H9 (cell line): Measurements from ENCODE around the gene MAP3K20. TPM values are rescaled to one million over a fixed set of nuclear protein-coding genes. Genes with fewer than 3 reads are reported as not detected.

Experiments used
- DNase-seq: peaks from one replicate; pipeline ENCODE4 v3.0.0-alpha.2; 2017
- H2AFZ ChIP-seq: one replicate; pipeline ENCODE4 v1.6.1; 2013; ENCODE audit warnings: mild to moderate bottlenecking, low read length, control low read depth, moderate library complexity
- H2AK5ac ChIP-seq: 2 replicates; pipeline ENCODE4 v1.6.1; 2013; ENCODE audit warnings: low read length, control low read depth, mixed read lengths; ENCODE audit not compliant: insufficient read length
- H2BK120ac ChIP-seq: one replicate; pipeline ENCODE4 v1.6.1; 2013; ENCODE audit warnings: low read depth, mild to moderate bottlenecking, low read length, control low read depth, inconsistent platforms; ENCODE audit not compliant: poor library complexity, severe bottlenecking
- H2BK12ac ChIP-seq: 2 replicates; pipeline ENCODE4 v1.6.1; 2013; ENCODE audit warnings: low read length, control low read depth, mixed read lengths, low read depth; ENCODE audit not compliant: insufficient read length
- H2BK15ac ChIP-seq: 2 replicates; pipeline ENCODE4 v1.6.1; 2013; ENCODE audit warnings: low read depth, low read length, control low read depth
- H2BK20ac ChIP-seq: one replicate; pipeline ENCODE4 v1.6.1; 2013; ENCODE audit warnings: low read depth, mild to moderate bottlenecking, low read length, control low read depth, inconsistent platforms; ENCODE audit not compliant: poor library complexity, severe bottlenecking
- H2BK5ac ChIP-seq: 2 replicates; pipeline ENCODE4 v1.6.1; 2013; ENCODE audit warnings: low read length, control low read depth, mixed read lengths; ENCODE audit not compliant: insufficient read length
- H3K14ac ChIP-seq: 2 replicates; pipeline ENCODE4 v1.6.1; 2013; ENCODE audit warnings: low read length, control low read depth; ENCODE audit not compliant: insufficient read depth
- H3K18ac ChIP-seq: 2 replicates; pipeline ENCODE4 v1.6.1; 2013; ENCODE audit warnings: low read depth, mild to moderate bottlenecking, mixed read lengths, low read length, control low read depth; ENCODE audit not compliant: insufficient read length
- H3K23ac ChIP-seq: 2 replicates; pipeline ENCODE4 v1.6.1; 2013; ENCODE audit warnings: low read length, control low read depth, mixed read lengths, low read depth; ENCODE audit not compliant: insufficient read length
- H3K23me2 ChIP-seq: 2 replicates; pipeline ENCODE4 v1.6.1; 2013; ENCODE audit warnings: low read depth, mild to moderate bottlenecking, mixed read lengths, low read length, control low read depth; ENCODE audit not compliant: insufficient read length, poor library complexity, severe bottlenecking
- H3K27ac ChIP-seq: 2 replicates; pipeline ENCODE4 v1.5.1; 2013; ENCODE audit warnings: low read length, control low read depth, mixed read lengths, low read depth; ENCODE audit not compliant: insufficient read length
- H3K27me3 ChIP-seq: 2 replicates; pipeline ENCODE4 v1.6.1; 2013; ENCODE audit warnings: low read length, control low read depth, inconsistent platforms; ENCODE audit not compliant: insufficient read depth
- H3K4ac ChIP-seq: 2 replicates; pipeline ENCODE4 v1.6.1; 2013; ENCODE audit warnings: low read depth, mild to moderate bottlenecking, control low read depth, inconsistent platforms, low read length, moderate library complexity
- H3K4me1 ChIP-seq: 2 replicates; pipeline ENCODE4 v1.6.1; 2013; ENCODE audit warnings: low read length, control low read depth, inconsistent platforms; ENCODE audit not compliant: insufficient read depth
- H3K4me2 ChIP-seq: 2 replicates; pipeline ENCODE4 v1.6.1; 2013; ENCODE audit warnings: low read length, control low read depth, mixed read lengths; ENCODE audit not compliant: insufficient read length, insufficient read depth
- H3K56ac ChIP-seq: 2 replicates; pipeline ENCODE4 v1.6.1; 2013; ENCODE audit warnings: low read depth, mild to moderate bottlenecking, mixed read lengths, low read length, control low read depth; ENCODE audit not compliant: insufficient read length
- H3K79me1 ChIP-seq: 2 replicates; pipeline ENCODE4 v1.6.1; 2013; ENCODE audit warnings: low read depth, mild to moderate bottlenecking, moderate library complexity, low read length, control low read depth, inconsistent platforms; ENCODE audit not compliant: insufficient read depth, poor library complexity, severe bottlenecking
- H3K79me2 ChIP-seq: 2 replicates; pipeline ENCODE4 v1.6.1; 2013; ENCODE audit warnings: low read length, control low read depth, inconsistent platforms; ENCODE audit not compliant: insufficient read depth
- H3K9ac ChIP-seq: 2 replicates; pipeline ENCODE4 v1.6.1; 2013; ENCODE audit warnings: low read length, control low read depth, mixed read lengths; ENCODE audit not compliant: insufficient read length; ENCODE audit errors: extremely low read depth
- H3K9me3 ChIP-seq: one replicate; pipeline ENCODE4 v1.6.1; 2013; ENCODE audit warnings: low read depth, low read length, inconsistent platforms; ENCODE audit not compliant: control insufficient read depth
- H3T11ph ChIP-seq: one replicate; pipeline ENCODE4 v1.6.1; 2013; ENCODE audit warnings: mild to moderate bottlenecking, low read length, control low read depth, inconsistent platforms
- H4K20me1 ChIP-seq: one replicate; pipeline ENCODE4 v1.6.1; 2013; ENCODE audit not compliant: control insufficient read depth, insufficient read length, insufficient read depth
- H4K5ac ChIP-seq: 2 replicates; pipeline ENCODE4 v1.6.1; 2013; ENCODE audit warnings: low read depth, mild to moderate bottlenecking, mixed read lengths, low read length, control low read depth; ENCODE audit not compliant: insufficient read length
- H4K8ac ChIP-seq: replicated peaks from 2 replicates; pipeline ENCODE4 v1.6.1; 2013; ENCODE audit warnings: low read length, control low read depth, mixed read lengths, low read depth; ENCODE audit not compliant: insufficient read length
- H4K91ac ChIP-seq: 2 replicates; pipeline ENCODE4 v1.6.1; 2013; ENCODE audit warnings: low read depth, mild to moderate bottlenecking, moderate library complexity, mixed read lengths, low read length, control low read depth; ENCODE audit not compliant: insufficient read length
- H3K27ac Mint-ChIP-seq, 3 experiments: 2 replicates in 2 of 3; 3 replicates in 1 of 3; pipeline ENCODE4 v1.8.0; 2020 to 2021; ENCODE audit warnings: mixed read lengths in 3 of 3, mild to moderate bottlenecking in 1 of 3, moderate library complexity in 1 of 3
- H3K27me3 Mint-ChIP-seq: 2 replicates; pipeline ENCODE4 v1.8.0; 2021; ENCODE audit warnings: low read depth, mild to moderate bottlenecking, moderate library complexity, mixed read lengths
- H3K36me3 Mint-ChIP-seq, 3 experiments: 2 replicates in 2 of 3; 3 replicates in 1 of 3; pipeline ENCODE4 v1.8.0; 2020 to 2021; ENCODE audit warnings: low read depth in 3 of 3, mixed read lengths in 3 of 3; ENCODE audit not compliant: insufficient read depth in 1 of 3
- H3K4me1 Mint-ChIP-seq, 2 experiments: 2 replicates each; pipeline ENCODE4 v1.8.0; 2020; ENCODE audit warnings: mixed read lengths in 2 of 2
- H3K4me3 Mint-ChIP-seq, 2 experiments: 2 replicates in 1 of 2; 3 replicates in 1 of 2; pipeline ENCODE4 v1.8.0; 2020 to 2021; ENCODE audit warnings: mild to moderate bottlenecking in 2 of 2, mixed read lengths in 2 of 2, moderate library complexity in 1 of 2
- H3K9me3 Mint-ChIP-seq, 2 experiments: 2 replicates in 1 of 2; 3 replicates in 1 of 2; pipeline ENCODE4 v1.8.0; 2020; ENCODE audit warnings: mild to moderate bottlenecking in 2 of 2, mixed read lengths in 2 of 2, moderate library complexity in 1 of 2
- CTCF ChIP-seq: fragments of 200-600 bp; sonication (generic); conservative IDR thresholded peaks from 3 replicates; pipeline ENCODE4 v1.8.0; 2021; ENCODE audit warnings: antibody characterized with exemption, mild to moderate bottlenecking
- WGBS: extraction: QIAGEN DNeasy Blood & Tissue Kit; methylation state at CpG from one replicate; pipeline ENCODE4 v1.1.7; 2013; ENCODE audit warnings: missing lambda C conversion rate, low lambda C conversion rate, mixed read lengths; ENCODE audit not compliant: insufficient read length; ENCODE audit errors: extremely low coverage; 5-methylcytosine and 5-hydroxymethylcytosine counted together
- total RNA-seq: library from RNA; stranded (reverse); gene quantifications from 2 replicates; pipeline ENCODE4 v1.2.1, GENCODE V29; 2021

Gene MAP3K20
- total RNA-seq, 1 experiment from 2014 or later, result 8.7 TPM

DNA sequence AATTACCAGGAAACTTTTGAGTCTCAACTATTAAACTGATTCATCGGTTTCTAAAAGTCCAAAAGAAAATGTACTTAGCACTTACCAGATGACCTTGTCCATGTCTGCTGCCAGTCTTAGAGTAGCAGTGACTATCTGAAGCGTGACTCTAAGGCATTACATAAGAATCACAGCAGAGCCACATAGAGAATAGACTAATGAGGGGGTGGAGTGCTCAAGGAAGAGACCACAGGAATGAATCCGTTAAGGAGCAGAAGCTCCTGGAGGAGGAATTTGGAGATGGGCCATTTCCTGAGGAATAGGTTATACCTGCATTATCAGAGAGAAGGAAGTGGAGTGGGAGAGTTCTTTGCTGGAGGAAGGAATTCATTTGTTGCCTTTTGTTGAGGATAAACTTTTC is 116.0 kb downstream of the MAP3K20 start:
- Histone ChIP-seq H3K79me2 (no peaks in the 10 kb centered on the region), H3K4me2 (peak overlapping the region; percentile 27), H4K91ac (no peak overlapping the region), H4K20me1 (no peaks in the 10 kb centered on the region), H3K23me2 (no peaks in the 10 kb centered on the region), H3K14ac (no peak overlapping the region), H2AK5ac (no peak overlapping the region), H3K4me1 (peaks cover 25% of the 10 kb centered on the region; the same call in 1 of the 2 replicates), H3T11ph (no peak overlapping the region), H3K4ac (no peak overlapping the region), H2BK5ac (no peak overlapping the region), H2BK15ac (no peak overlapping the region), H4K8ac (no peak overlapping the region), H3K27me3 (no peaks in the 10 kb centered on the region), H2BK12ac (no peak overlapping the region), H4K5ac (no peak overlapping the region), H3K79me1 (no peaks in the 10 kb centered on the region), H3K23ac (no peak overlapping the region), H2BK120ac (no peak overlapping the region), H2BK20ac (no peak overlapping the region), H3K9me3 (no peaks in the 10 kb centered on the region), H3K18ac (no peak overlapping the region), H2AFZ (no peak overlapping the region), H3K56ac (no peak overlapping the region), H3K9ac (no peak overlapping the region), H3K27ac (peak overlapping the region; percentile 88)
- peaks cover 62 to 68% of the 10 kb centered on the region in 2 experiments for H3K4me1 Mint-ChIP-seq
- no peaks in the 10 kb centered on the region for H3K9me3 Mint-ChIP-seq
- peak; percentile 61 for DNase-seq
- H3K36me3 Mint-ChIP-seq, result no peaks in the 10 kb centered on the region
- WGBS, result no CpG with 5 or more reads among the region's 3 CpGs
- peak overlapping the region in 1 of 2 experiments; percentile 60; a peak in 2 of 5 replicates for H3K4me3 Mint-ChIP-seq
- peak overlapping the region; percentile 81 to 93 (median 90) for H3K27ac Mint-ChIP-seq
- no peak for TF ChIP-seq CTCF
- no peaks in the 10 kb centered on the region for H3K27me3 Mint-ChIP-seq
